GM18909 (cell line): Measurements from ENCODE around the gene RIMBP2.

Experiments
- ATAC-seq: cut with Tn5 transposase; IDR thresholded peaks from one replicate; pipeline ENCODE4 v1.9.1; 2021; ENCODE audit warnings: mild to moderate bottlenecking; ENCODE audit not compliant: unreplicated experiment, poor library complexity

RIMBP2 gene

GRCh38 chr12:130437555-130438242, 278.4 kb downstream of the RIMBP2 start:
- no peak for ATAC-seq

GRCh38 chr12:130436741-130437501, 279.2 kb downstream of the RIMBP2 start:
- ATAC-seq: no peak

- no peak for ATAC-seq
Observed at GRCh38 chr12:130435826-130436225, 280.3 kb downstream of the RIMBP2 start.

- ATAC-seq: no peak
Observed at GRCh38 chr12:130435331-130435730, 280.8 kb downstream of the RIMBP2 start.

- ATAC-seq: no peak
Observed at GRCh38 chr12:130434560-130434959, 281.5 kb downstream of the RIMBP2 start.

- no peak for ATAC-seq
Observed at GRCh38 chr12:130433834-130434233, 282.3 kb downstream of the RIMBP2 start.

GRCh38 chr12:130433411-130433810, 282.7 kb downstream of the RIMBP2 start:
- ATAC-seq: no peak

GRCh38 chr12:130431176-130431575, 284.9 kb downstream of the RIMBP2 start:
- ATAC-seq: no peak

GRCh38 chr12:130429656-130430505, 286.2 kb downstream of the RIMBP2 start:
- no peak for ATAC-seq

- no peak for ATAC-seq
Observed at GRCh38 chr12:130428116-130428515, 288.0 kb downstream of the RIMBP2 start.

GRCh38 chr12:130427381-130427887, 288.7 kb downstream of the RIMBP2 start:
- no peak for ATAC-seq

GRCh38 chr12:130425698-130426245, 290.3 kb downstream of the RIMBP2 start:
- no peak for ATAC-seq

- ATAC-seq: no peak
Observed at GRCh38 chr12:130424858-130425697, 291.0 kb downstream of the RIMBP2 start.

- ATAC-seq: no peak
Observed at GRCh38 chr12:130423991-130424857, 291.9 kb downstream of the RIMBP2 start.

- no peak for ATAC-seq
Observed at GRCh38 chr12:130423136-130423535, 293.0 kb downstream of the RIMBP2 start.

GRCh38 chr12:130422676-130423075, 293.4 kb downstream of the RIMBP2 start:
- ATAC-seq: no peak

GRCh38 chr12:130421896-130422295, 294.2 kb downstream of the RIMBP2 start:
- ATAC-seq: no peak

- no peak for ATAC-seq
Observed at GRCh38 chr12:130420071-130420470, 296.0 kb downstream of the RIMBP2 start.

GRCh38 chr12:130419116-130419515, 297.0 kb downstream of the RIMBP2 start:
- no peak for ATAC-seq
